HG02678 (cell line): Measurements from ENCODE around the gene MFSD2A.
A peak's percentile ranks its signal among the peaks of the same experiment; 100 is the strongest.
"Not testable (repeated sequence)": the region's sequence is repeated elsewhere in the genome, so short reads cannot be mapped to it uniquely, and the experiment has no call there.

Experiments
- ATAC-seq: cut with Tn5 transposase; IDR thresholded peaks from one replicate; pipeline ENCODE4 v1.9.1; 2021; ENCODE audit warnings: mild to moderate bottlenecking, moderate library complexity; ENCODE audit not compliant: unreplicated experiment

Gene MFSD2A

DNA sequence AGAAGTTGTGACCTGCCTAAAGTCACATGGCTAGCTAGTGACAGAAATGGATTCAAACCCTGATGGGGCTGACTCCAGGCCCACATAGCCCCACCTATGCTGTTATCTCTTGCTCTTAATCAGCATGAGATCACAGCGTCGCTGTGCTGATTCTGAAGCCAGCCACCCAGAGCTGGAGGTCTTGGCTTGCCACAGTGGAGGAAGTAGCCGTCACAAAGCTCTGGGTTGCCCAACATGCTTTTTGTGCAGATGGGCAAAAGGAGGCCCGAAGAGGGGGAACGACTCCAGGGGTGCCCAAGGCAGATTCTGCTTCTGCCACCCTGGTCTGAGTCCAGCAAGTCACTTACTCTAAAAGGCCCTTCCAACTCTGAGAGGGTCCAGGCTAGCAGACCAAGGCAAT lies 14.7 kb upstream of the MFSD2A start:
- no peak for ATAC-seq

DNA sequence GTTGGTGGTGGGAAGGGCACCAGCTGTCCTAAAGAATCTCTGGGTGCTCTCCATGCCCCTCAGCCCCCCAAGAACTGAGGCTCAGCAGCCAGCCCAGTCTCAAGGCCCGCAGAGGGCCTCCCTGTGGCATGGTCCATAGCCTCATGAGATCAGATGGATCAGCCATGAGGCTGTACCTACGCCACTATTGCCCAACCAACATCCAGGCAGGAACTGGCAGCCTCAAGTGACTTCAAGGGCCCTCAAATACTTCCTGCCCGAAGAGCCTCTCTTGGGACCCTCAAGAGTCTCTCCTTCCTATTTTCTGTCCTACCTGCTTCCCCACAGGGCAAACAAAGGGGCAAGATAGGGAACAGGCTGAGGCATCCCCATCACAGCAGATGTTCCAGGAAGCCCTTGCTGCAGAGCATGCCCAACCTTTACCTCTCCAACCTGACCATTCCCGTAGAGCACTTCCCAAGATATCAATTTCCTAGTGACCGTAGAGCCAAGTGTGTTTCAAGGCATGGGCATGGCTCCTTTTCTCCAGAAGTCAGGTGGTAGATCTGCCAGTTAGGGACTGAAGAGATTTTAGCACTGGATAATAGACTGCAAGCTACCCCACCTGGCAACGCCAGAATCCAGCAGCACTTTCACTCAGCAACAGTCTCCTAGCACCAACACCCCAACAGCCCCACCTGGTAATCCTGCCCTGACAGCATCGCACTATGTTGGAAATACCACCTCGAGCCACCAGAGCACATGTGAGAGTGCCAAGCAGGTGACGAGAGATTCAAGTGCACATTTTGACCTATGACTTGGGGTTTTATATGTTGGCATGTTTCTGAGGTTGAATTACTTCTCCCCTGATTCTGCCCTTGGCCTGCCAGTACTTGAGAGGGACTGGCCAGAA lies 13.7 kb upstream of the MFSD2A start:
- ATAC-seq = no peak

GRCh38 chr1:39943471-39944290 lies 11.3 kb upstream of the MFSD2A start:
- ATAC-seq = no peak

GRCh38 chr1:39944410-39945112 lies 10.4 kb upstream of the MFSD2A start:
- ATAC-seq = no peak

- ATAC-seq = no peak
Observed at GRCh38 chr1:39946216-39946615, 8.7 kb upstream of the MFSD2A start.

DNA sequence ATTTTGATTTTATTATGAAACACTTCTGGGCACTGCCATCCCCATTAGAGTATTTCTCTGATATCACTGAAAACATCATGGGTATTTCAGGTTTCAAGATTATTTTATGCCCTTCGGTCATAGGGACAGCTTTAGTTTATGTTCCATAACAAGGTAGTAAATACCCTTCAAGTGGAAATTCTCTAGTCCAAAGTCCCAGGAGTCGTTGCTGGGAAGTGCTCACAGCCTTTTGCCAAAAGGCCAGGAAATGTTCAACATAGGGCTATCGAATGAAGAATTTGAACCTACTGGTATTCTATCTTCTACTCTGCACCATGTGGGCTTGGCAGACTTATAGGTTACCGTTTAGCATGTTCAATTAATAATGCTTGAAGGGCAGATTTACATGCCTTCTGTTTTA lies 7.7 kb upstream of the MFSD2A start:
- ATAC-seq = no peak

DNA sequence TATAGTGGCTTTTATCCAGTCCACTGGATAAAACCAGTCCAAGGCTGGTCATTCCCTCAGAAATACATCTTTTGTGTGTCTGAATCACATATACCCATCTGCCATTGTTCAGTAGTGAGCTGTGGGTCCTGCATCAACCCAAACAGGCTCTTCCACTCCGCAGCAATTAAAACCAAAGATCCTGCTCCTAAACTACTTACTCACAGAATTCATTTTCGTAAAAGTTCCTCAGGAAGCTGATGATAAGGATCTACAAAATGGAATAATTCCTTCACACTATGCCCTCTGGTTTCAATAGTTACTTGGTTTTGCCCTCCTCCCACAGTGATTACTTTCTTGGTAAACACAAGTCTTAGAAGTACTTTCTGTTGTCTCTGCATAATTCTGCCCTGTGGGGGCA lies 5.1 kb upstream of the MFSD2A start:
- no peak for ATAC-seq

DNA sequence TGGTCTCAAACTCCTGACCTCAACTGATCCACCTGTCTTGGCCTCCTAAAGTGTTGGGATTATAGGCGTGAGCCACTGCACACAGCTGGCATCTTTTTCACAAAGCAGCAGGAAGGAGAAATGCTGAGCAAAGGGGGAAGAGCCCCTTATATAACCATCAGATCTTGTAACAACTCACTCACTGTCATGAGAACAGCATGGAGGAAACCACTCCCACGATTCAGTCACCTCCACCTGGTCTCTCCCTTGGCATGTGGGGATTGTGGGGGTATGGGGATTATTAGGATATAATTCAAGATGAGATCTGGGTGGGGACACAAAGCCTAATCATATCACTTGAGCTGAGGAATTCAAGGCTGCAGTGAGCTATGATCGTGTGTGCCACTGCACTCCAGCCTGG lies 3.0 kb upstream of the MFSD2A start:
- no peak for ATAC-seq

DNA sequence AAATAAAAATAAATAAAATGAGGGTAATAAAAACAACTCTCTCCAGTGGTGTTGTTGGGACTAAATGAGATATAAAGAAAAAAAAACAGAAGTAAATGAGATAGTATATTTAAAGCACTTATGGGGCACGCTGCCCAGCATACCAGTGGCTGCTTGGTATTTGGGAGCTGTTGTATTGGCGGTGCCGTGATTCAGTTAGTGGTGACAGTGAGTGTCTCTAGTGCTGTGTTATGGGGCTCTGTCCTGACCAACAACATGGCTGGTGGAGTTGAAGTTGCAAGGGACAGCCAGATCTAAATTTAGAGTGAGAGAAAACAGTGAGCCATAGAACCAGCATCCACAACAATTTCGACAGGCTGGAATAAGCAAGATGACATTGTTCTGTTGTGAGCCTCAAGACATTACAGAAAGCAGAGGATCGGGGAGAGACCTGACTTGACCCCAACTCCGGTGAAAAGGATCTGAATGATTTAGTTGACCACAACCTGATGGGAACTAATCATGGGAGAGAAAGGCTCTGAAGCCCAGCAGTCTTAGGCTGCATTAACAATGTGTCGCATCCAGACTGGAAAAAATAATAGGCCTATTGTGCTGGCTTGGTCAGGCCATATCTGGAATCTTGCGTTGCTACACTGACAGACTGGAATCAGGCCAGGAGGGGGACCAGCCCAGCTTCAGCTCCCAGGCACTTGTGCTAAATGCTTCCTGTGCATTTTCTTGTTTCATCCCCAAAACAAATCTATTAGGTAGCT lies 2.4 kb upstream of the MFSD2A start:
- ATAC-seq = no peak

- no peak for ATAC-seq
Observed at GRCh38 chr1:39954324-39954869, 548 bp upstream of the MFSD2A start.

GRCh38 chr1:39955547-39956539 lies 898 bp downstream of the MFSD2A start:
- ATAC-seq = peak; percentile 32

GRCh38 chr1:39957299-39958015 lies 2.5 kb downstream of the MFSD2A start:
- no peak for ATAC-seq

GRCh38 chr1:39958403-39959200 lies 3.7 kb downstream of the MFSD2A start:
- ATAC-seq = no peak

DNA sequence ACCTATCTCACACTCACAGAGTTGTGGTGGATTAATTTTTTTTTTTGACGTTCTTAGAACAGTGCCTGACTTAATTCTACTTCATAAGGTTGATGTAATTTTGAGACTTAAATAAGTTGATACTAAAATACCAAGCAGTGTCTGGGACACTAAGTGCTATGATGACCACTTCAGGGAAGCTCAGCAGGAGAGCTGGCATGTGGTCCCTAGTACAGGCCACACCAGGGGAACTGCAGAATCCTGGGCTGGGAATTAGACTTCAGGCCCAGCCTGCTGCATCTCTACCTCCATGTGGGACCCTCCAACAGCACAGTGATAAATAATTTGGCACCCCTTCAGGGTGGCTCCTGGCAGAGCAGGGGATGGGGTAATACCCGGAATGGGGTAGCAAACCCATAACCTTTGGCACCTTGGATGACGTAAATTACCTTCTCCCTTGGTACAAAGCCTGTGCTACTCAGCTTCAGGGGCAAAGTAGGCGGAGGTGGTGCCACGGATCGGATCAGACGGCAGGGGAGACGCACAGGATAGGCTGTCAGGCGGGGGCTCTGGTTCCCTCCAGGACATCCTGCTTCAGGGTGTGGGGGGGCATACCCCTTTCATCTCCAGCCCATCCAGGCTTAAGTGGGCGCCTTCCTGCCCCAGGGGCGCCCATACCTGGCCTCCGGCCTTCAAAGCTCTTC lies 4.8 kb downstream of the MFSD2A start:
- ATAC-seq = no peak

GRCh38 chr1:39960431-39960958 lies 5.5 kb downstream of the MFSD2A start:
- peak; percentile 70 for ATAC-seq

DNA sequence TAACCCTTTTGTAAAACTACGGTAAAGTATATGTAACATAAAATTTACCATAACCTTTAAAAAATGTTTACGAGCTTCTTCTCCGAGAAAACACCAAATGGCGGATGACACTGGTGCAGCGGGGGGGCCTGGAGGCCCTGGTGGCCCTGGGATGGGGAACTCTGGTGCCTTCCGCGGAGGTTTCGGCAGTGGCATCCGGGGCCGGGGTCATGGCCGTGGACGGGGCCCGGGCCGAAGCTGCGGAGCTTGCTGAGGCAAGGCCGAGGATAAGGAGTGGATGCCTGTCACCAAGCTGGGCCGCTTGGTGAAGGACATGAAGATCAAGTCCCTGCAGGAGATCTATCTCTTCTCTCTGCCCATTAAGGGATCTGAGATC lies 7.5 kb downstream of the MFSD2A start:
- no peak for ATAC-seq

GRCh38 chr1:39962964-39963363 lies 8.0 kb downstream of the MFSD2A start:
- ATAC-seq = not testable (repeated sequence)
